ENCODE measurements around the gene C11orf98. TPM values are rescaled to one million over a fixed set of nuclear protein-coding genes. Genes with fewer than 3 reads are reported as not detected.

Gene C11orf98
- total RNA-seq, 4 donors from 2014 or later = 29.2 to 97.4 (median 41.1) TPM

DNA sequence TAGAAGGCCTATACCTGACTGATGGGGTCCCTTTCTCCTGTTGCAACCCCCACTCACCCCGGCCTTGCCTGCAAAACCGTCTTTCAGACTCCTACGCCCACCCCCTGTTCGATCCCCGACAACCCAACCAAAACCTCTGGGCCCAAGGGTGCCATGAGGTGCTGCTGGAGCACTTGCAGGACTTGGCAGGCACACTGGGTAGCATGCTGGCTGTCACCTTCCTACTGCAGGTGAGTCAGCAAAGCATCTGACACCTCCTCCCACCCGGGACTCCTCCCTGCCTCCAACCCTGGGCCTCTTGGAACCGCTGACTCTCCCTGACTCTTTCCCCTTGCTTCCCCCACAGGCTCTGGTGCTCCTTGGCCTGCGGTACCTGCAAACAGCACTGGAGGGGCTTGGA lies 50.7 kb downstream of the C11orf98 start:
- H3K4me3 ChIP-seq = no peak overlapping the region
- peaks cover 0 to 24% (median 0%) of the 10 kb centered on the region in 3 donors for H3K36me3 ChIP-seq
- peaks cover 3 to 22% (median 13%) of the 10 kb centered on the region in 4 donors for H3K4me1 ChIP-seq
- TF ChIP-seq, protein P1, sequence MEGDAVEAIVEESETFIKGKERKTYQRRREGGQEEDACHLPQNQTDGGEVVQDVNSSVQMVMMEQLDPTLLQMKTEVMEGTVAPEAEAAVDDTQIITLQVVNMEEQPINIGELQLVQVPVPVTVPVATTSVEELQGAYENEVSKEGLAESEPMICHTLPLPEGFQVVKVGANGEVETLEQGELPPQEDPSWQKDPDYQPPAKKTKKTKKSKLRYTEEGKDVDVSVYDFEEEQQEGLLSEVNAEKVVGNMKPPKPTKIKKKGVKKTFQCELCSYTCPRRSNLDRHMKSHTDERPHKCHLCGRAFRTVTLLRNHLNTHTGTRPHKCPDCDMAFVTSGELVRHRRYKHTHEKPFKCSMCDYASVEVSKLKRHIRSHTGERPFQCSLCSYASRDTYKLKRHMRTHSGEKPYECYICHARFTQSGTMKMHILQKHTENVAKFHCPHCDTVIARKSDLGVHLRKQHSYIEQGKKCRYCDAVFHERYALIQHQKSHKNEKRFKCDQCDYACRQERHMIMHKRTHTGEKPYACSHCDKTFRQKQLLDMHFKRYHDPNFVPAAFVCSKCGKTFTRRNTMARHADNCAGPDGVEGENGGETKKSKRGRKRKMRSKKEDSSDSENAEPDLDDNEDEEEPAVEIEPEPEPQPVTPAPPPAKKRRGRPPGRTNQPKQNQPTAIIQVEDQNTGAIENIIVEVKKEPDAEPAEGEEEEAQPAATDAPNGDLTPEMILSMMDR (IDR thresholded peaks at IDR 0.05) = no peak
- no peak for TF ChIP-seq POLR2A (IDR thresholded peaks at IDR 0.05)
- H3K27me3 ChIP-seq = no peaks in the 10 kb centered on the region
- H3K9me3 ChIP-seq = no peaks in the 10 kb centered on the region
- H3K27ac ChIP-seq = peak overlapping the region in 2 of 4 donors; percentile 38 to 45
- peak in 1 of 3 donors; percentile 70 for DNase-seq

DNA sequence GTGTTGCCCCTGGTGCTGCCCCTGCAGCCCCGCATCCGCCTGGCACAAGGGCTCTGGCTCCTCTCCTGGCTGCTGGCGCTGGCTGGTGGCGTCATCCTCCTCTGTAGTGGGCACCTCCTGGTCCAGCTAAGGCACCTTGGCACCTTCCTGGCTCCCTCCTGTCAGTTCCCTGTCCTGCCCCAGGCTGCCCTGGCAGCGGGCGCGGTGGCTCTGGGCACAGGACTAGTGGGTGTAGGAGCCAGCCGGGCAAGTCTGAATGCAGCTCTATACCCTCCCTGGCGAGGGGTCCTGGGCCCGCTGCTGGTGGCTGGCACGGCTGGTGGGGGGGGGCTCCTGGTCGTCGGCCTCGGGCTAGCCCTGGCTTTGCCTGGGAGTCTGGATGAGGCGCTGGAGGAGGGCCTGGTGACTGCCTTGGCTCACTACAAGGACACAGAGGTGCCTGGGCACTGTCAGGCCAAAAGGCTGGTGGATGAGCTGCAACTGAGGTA lies 51.7 kb downstream of the C11orf98 start:
- no peak for TF ChIP-seq POLR2A (IDR thresholded peaks at IDR 0.05)
- TF ChIP-seq, protein P1 (IDR thresholded peaks at IDR 0.05) = no peak
- peak overlapping the region; percentile 93 to 98 (median 96) for H3K27ac ChIP-seq

More for the DNA sequence above, 51.7 kb downstream of the C11orf98 start:
- Histone ChIP-seq H3K36me3 (peaks cover 0 to 24% (median 0%) of the 10 kb centered on the region in 3 donors), H3K4me1 (peaks cover 3 to 22% (median 13%) of the 10 kb centered on the region in 4 donors), H3K27me3 (no peaks in the 10 kb centered on the region), H3K4me3 (peak overlapping the region in 3 of 4 donors; percentile 71 to 86 (median 74)), H3K9me3 (no peaks in the 10 kb centered on the region)
- no peak for DNase-seq

Small RNA genes lying within 50 kb of the gene (small RNA-seq; reads per million reads assigned to genes)
- 0 reads per million in 2 donors for gene SNORA57

Other genes starting within 250 kb of the C11orf98 start
- not detected for gene SCGB1A1, start 246.2 kb downstream of the C11orf98 start, total RNA-seq
- gene AHNAK, start 118.4 kb downstream of the C11orf98 start, total RNA-seq = 1,000 to 10,000 TPM in 1 of 4 donors, 100 to 1,000 TPM in 3; 571 to 1,016 (median 697) TPM
- 1,000 to 10,000 TPM in 1 of 4 donors, 100 to 1,000 TPM in 3; 781 to 1,253 (median 958) TPM for gene EEF1G, start 91.3 kb downstream of the C11orf98 start, total RNA-seq
- 10 to 100 TPM in 3 of 4 donors, 1 to 10 TPM in 1; 5.0 to 29.4 (median 17.5) TPM for gene TUT1, start 73.7 kb downstream of the C11orf98 start, total RNA-seq
- 10 to 100 TPM; 47.9 to 74.7 (median 58.9) TPM for gene MTA2, start 63.3 kb downstream of the C11orf98 start, total RNA-seq
- 100 to 1,000 TPM in 1 of 4 donors, 10 to 100 TPM in 3; 41.3 to 128 (median 59.8) TPM for gene EML3, start 52.4 kb downstream of the C11orf98 start, total RNA-seq
- gene ROM1, start 52.0 kb downstream of the C11orf98 start, total RNA-seq = 1 to 10 TPM in 3 of 4 donors, not detected in 1; 1.9 to 3.9 (median 1.9) TPM
- gene B3GAT3, start 43.2 kb downstream of the C11orf98 start, total RNA-seq = 10 to 100 TPM; 26.6 to 88.3 (median 38.0) TPM
- 100 to 1,000 TPM; 131 to 146 (median 140) TPM for gene GANAB, start 18.6 kb downstream of the C11orf98 start, total RNA-seq
- 10 to 100 TPM; 14.9 to 21.3 (median 19.5) TPM for gene INTS5, start 11.9 kb downstream of the C11orf98 start, total RNA-seq
- gene CSKMT, start 102 bp upstream of the C11orf98 start, total RNA-seq = 10 to 100 TPM in 1 of 4 donors, 1 to 10 TPM in 2, not detected in 1; 9.1 to 13.5 (median 9.2) TPM
- 10 to 100 TPM; 11.1 to 23.9 (median 12.7) TPM for gene UQCC3, start 6.5 kb upstream of the C11orf98 start, total RNA-seq
- 10 to 100 TPM in 3 of 4 donors, 1 to 10 TPM in 1; 6.6 to 25.6 (median 11.9) TPM for gene LBHD1, start 7.1 kb upstream of the C11orf98 start, total RNA-seq
- 100 to 1,000 TPM in 2 of 4 donors, 10 to 100 TPM in 2; 91.1 to 169 (median 100) TPM for gene UBXN1, start 13.9 kb upstream of the C11orf98 start, total RNA-seq
- 10 to 100 TPM in 1 of 4 donors, 1 to 10 TPM in 3; 5.4 to 11.6 (median 8.8) TPM for gene LRRN4CL, start 24.3 kb upstream of the C11orf98 start, total RNA-seq
- gene BSCL2, start 42.2 kb upstream of the C11orf98 start, total RNA-seq = 10 to 100 TPM; 51.5 to 71.2 (median 61.3) TPM
- gene GNG3, start 42.5 kb upstream of the C11orf98 start, total RNA-seq = not detected
- gene HNRNPUL2, start 62.2 kb upstream of the C11orf98 start, total RNA-seq = 10 to 100 TPM; 38.7 to 68.8 (median 50.3) TPM
- 10 to 100 TPM; 16.5 to 30.5 (median 22.9) TPM for gene TTC9C, start 63.3 kb upstream of the C11orf98 start, total RNA-seq
- gene ZBTB3, start 89.0 kb upstream of the C11orf98 start, total RNA-seq = 10 to 100 TPM in 2 of 4 donors, 1 to 10 TPM in 2; 5.0 to 22.0 (median 9.2) TPM
- 10 to 100 TPM; 12.4 to 33.8 (median 23.5) TPM for gene POLR2G, start 96.4 kb upstream of the C11orf98 start, total RNA-seq
- 10 to 100 TPM; 15.6 to 29.6 (median 17.8) TPM for gene TAF6L, start 106.2 kb upstream of the C11orf98 start, total RNA-seq
- gene TMEM179B, start 122.2 kb upstream of the C11orf98 start, total RNA-seq = 100 to 1,000 TPM in 1 of 4 donors, 10 to 100 TPM in 3; 28.9 to 112 (median 83.6) TPM
- 10 to 100 TPM; 13.8 to 34.5 (median 19.8) TPM for gene TMEM223, start 126.8 kb upstream of the C11orf98 start, total RNA-seq
- 100 to 1,000 TPM in 2 of 4 donors, 10 to 100 TPM in 2; 45.2 to 120 (median 102) TPM for gene NXF1, start 140.2 kb upstream of the C11orf98 start, total RNA-seq
- gene STX5, start 166.8 kb upstream of the C11orf98 start, total RNA-seq = 10 to 100 TPM; 27.1 to 56.1 (median 38.4) TPM
- gene TEX54, start 167.6 kb upstream of the C11orf98 start, total RNA-seq = not detected
- 10 to 100 TPM; 17.7 to 78.4 (median 28.6) TPM for gene WDR74, start 174.4 kb upstream of the C11orf98 start, total RNA-seq
- gene SLC3A2, start 215.7 kb upstream of the C11orf98 start, total RNA-seq = 100 to 1,000 TPM in 3 of 4 donors, 10 to 100 TPM in 1; 64.4 to 253 (median 207) TPM

Data from Peyer's patch (tissue), 4 donors.